ENCODE results near the gene DHX16. TPM values are rescaled to one million over a fixed set of nuclear protein-coding genes. Genes with fewer than 3 reads are reported as not detected.
"Not testable (repeated sequence)": the region's sequence is repeated elsewhere in the genome, so short reads cannot be mapped to it uniquely, and the experiment has no call there.

The DHX16 gene
- 10 to 100 TPM; 27.4 to 40.0 TPM for total RNA-seq

- Mint-ChIP-seq H3K27me3 (no peaks in the 10 kb centered on the region), H3K4me3 (peak within 1 kb of the TSS; percentile 91), H3K4me1 (peaks cover 16% of the 10 kb centered on the region), H3K36me3 (ENCODE audit: low read depth) (peaks cover 65% of the 10 kb centered on the region), H3K27ac (peak within 1 kb of the TSS; percentile 94), H3K9me3 (no peaks in the 10 kb centered on the region)
- ATAC-seq (replicated peaks) = peak; percentile 83
Measured at GRCh38 chr6:30672445-30673253, at the start of gene DHX16. Gene DHX16, minus strand, starts transcription at chr6:30673006. Its CDS starts 165 bp downstream, at chr6:30672841.

GRCh38 chr6:30722025-30722279 is 49.1 kb upstream of the DHX16 start:
- peaks cover 35% of the 10 kb centered on the region for H3K4me1 Mint-ChIP-seq
- H3K4me3 Mint-ChIP-seq = peak overlapping the region; percentile 99
- not testable (repeated sequence) for H3K27me3 Mint-ChIP-seq

DNA sequence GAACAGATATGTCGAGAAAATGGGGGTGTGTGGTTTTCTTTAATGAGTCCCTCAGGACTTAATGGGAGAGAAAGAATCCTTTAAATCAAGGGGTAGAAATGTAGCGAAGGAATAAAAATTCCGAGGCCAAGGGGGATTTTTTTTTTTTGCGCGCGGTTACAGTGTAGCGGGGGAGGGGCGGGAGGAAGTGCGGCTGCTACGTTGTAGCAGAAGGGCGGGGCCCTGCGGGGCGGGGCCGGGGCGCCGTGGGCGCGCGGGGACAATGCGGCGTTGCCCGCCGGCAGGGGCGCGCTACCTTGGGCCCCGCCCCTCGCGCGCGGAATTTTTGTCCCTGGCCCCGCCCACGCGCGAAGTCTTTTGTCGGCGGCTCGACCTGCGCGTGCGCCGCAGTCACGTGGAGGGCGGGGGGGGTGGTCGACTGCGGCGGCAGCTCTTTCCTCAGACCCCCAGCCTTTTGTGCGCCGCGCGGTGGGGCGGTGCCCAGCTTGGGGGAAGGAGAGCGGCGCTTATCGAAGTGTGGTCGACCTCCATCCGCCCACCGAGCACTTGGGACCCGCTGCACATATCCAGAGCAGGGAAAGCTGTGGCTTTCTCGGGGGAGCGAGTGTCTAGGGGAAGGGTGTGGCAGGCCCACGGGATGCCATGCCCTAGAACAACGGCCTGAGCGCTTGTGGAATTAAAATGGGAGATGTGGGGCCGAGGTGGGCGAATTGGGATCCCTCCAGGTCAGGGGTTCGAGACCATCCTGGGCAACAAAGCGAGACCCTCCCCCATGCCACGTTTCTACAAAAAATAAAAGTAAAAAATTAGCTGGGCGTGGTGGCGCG is 48.6 kb upstream of the DHX16 start:
- Mint-ChIP-seq H3K36me3 (ENCODE audit: low read depth) (peaks cover 82% of the 10 kb centered on the region), H3K4me1 (peaks cover 41% of the 10 kb centered on the region), H3K27me3 (no peaks in the 10 kb centered on the region), H3K4me3 (peak overlapping the region; percentile 99), H3K27ac (peak overlapping the region; percentile 96), H3K9me3 (no peaks in the 10 kb centered on the region)
- peak; percentile 30 for ATAC-seq (replicated peaks)

More at GRCh38 chr6:30722025-30722279, 49.1 kb upstream of the DHX16 start:
- H3K36me3 Mint-ChIP-seq (ENCODE audit: low read depth) = peaks cover 82% of the 10 kb centered on the region
- not testable (repeated sequence) for ATAC-seq (replicated peaks); H3K9me3 Mint-ChIP-seq
- peak overlapping the region; percentile 96 for H3K27ac Mint-ChIP-seq

DNA sequence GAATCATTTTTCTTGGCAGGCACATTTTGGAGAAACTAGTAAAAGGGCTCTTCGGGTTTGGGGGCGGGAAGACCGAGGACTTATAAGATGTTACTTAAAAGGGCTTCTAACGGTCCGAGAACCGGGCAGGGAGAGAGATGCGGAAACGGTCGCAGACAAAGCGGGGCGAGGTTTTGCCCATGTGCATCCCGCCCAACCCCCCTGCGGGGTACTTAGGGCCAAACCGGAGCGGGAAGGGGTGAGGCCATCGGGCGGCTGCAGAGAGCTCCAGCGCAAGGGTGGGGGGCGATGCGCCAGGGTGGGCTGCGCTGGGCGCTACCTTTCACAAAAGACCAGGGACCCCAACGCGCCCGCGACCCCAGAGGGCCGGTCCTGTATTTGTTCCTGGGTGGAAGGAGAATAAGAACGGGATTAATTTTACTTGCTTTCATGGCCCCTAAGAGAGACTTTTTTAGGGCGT is 48.0 kb upstream of the DHX16 start:
- no peak for ATAC-seq (replicated peaks)
- Mint-ChIP-seq H3K36me3 (ENCODE audit: low read depth) (peaks cover 82% of the 10 kb centered on the region), H3K27me3 (no peaks in the 10 kb centered on the region), H3K4me3 (peak overlapping the region; percentile 99), H3K9me3 (no peaks in the 10 kb centered on the region), H3K27ac (peak overlapping the region; percentile 96), H3K4me1 (peaks cover 47% of the 10 kb centered on the region)

DNA sequence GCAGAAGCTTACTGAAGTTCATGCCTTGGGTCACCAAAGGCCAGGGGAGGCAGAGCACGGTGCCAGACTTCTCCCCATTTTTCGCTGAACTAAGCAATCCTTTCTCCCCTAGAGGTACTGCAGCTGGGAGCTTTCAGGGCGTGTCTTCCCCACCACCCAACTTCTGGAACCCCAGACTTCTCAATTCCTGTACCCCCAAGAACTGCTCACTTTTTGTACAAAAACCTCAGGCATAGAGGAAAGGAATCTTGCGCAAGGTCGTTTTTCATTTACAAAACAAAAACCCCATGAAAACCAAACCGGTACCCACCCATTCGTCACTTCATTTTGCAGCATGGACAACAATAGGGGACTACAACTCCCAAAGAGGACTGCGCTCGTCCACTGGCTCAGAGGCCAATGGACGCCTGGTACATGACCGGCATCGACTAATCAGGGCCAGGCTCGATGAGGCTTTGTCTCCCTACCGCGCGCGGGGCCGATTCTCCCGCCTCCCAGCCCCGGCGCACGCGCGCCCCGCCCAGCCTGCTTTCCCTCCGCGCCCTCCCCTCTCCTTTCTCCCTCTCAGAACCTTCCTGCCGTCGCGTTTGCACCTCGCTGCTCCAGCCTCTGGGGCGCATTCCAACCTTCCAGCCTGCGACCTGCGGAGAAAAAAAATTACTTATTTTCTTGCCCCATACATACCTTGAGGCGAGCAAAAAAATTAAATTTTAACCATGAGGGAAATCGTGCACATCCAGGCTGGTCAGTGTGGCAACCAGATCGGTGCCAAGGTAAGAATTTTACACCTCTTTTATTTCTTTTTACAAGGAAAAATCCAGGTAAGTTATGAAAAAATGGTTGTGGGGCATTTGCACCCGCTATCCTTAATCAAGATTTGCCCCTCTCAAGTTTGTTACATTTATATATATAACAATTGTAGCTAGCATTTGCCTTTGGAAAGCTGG is 47.3 kb upstream of the DHX16 start, which contains the start of gene TUBB:
Gene TUBB, plus strand, starts transcription at position 562 of the 947 bp plus-strand sequence. Its CDS starts 155 bp downstream, at position 717.
- H3K36me3 Mint-ChIP-seq (ENCODE audit: low read depth) = peaks cover 82% of the 10 kb centered on the region
- peak within 1 kb of the TSS; percentile 99 for H3K4me3 Mint-ChIP-seq
- no peaks in the 10 kb centered on the region for H3K27me3 Mint-ChIP-seq
- no peaks in the 10 kb centered on the region for H3K9me3 Mint-ChIP-seq
- H3K27ac Mint-ChIP-seq = peak within 1 kb of the TSS; percentile 96
- H3K4me1 Mint-ChIP-seq = peaks cover 48% of the 10 kb centered on the region
- ATAC-seq (replicated peaks) = peak; percentile 67

- H3K36me3 Mint-ChIP-seq (ENCODE audit: low read depth) = peaks cover 82% of the 10 kb centered on the region
- no peaks in the 10 kb centered on the region for H3K27me3 Mint-ChIP-seq
- H3K4me3 Mint-ChIP-seq = peak overlapping the region; percentile 99
- H3K4me1 Mint-ChIP-seq = peaks cover 48% of the 10 kb centered on the region
- no peak for ATAC-seq (replicated peaks)
- peak overlapping the region; percentile 96 for H3K27ac Mint-ChIP-seq
- H3K9me3 Mint-ChIP-seq = no peaks in the 10 kb centered on the region
Measured at GRCh38 chr6:30719356-30719755, 46.5 kb upstream of the DHX16 start.

DNA sequence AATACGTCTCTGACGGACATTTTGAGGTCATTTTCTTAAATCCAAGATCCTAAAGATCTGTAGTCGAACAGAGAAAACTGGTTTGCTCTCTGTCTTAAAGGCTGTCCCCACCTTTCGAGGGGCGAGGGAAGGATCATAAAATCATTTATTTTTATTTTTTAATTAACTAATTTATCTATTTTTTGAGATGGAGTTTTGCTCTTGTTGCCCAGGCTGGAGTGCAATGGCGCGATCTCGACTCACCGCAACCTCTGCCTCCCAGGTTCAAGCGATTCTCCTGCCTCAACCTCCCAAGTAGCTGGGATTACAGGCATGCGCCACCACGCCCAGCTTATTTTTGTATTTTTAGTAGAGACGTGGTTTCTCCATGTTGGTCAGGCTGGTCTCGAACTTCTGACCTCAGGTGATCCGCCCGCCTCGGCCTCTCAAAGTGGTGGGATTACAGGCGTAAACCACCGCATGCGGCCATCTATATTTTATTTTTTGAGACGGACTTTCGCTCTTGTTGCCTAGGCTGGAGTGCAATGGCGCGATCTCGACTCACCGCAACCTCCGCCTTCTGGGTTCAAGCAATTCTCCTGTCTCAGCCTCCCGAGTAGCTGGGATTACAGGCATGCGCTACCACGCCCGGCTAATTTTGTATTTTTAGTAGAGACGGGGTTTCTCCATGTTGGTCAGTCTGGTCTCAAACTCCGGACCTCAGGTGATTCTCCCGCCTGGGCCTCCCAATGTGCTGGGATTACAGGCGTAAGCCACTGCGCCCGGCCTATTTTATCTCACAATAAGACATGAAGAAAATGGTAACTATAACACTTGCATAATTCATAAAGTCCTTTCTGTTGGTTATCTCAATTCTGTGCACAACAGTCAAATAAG is 45.3 kb upstream of the DHX16 start:
- not testable (repeated sequence) for ATAC-seq (replicated peaks); H3K9me3 Mint-ChIP-seq; H3K27me3 Mint-ChIP-seq
- H3K27ac Mint-ChIP-seq = peak overlapping the region; percentile 99
- H3K4me3 Mint-ChIP-seq = peak overlapping the region; percentile 99
- H3K4me1 Mint-ChIP-seq = peaks cover 36% of the 10 kb centered on the region
- peaks cover 82% of the 10 kb centered on the region for H3K36me3 Mint-ChIP-seq (ENCODE audit: low read depth)

DNA sequence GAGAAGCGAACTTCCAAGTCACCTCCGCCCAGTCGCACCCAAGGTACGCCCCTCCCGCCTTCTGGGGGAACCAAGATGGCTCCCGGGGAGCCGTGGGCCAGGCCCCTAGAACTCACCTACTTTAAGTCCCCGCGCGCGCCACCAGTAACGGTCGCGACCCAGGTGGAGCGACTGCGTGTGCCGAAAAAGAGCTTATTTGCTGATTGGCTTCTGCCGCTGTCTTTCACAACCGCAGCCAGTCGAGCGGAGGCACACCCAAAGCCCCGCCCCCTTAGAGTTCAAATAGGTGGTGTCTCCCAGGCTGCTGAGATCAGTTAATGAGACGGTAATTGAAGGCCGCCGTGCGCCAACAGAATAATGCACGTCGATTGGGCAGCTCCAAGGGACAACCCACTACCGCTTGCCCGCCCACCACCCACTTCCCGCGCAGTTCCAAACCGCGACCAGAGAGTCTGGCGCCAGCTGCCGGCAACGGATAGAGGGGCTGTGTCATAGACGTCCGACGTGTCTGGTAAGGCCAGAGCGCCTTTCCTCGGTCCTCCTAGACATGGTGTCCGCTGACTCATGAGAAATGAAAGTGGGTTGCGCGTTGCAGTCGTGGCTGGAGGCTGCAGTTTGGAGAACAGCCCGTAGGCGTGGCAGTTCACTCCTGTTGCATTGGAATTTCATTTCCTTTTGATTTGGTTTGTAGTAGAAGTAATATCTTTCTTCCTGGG is 44.5 kb upstream of the DHX16 start, which contains the start of gene MDC1:
Gene MDC1, minus strand, starts transcription at position 153 of the 716 bp plus-strand sequence. CDS start 2,106 bp downstream, outside the sequence.
- H3K27me3 Mint-ChIP-seq = no peaks in the 10 kb centered on the region
- ATAC-seq (replicated peaks) = peak; percentile 83
- H3K36me3 Mint-ChIP-seq (ENCODE audit: low read depth) = peaks cover 82% of the 10 kb centered on the region
- peak within 1 kb of the TSS; percentile 99 for H3K4me3 Mint-ChIP-seq
- H3K4me1 Mint-ChIP-seq = peaks cover 29% of the 10 kb centered on the region
- H3K27ac Mint-ChIP-seq = peak within 1 kb of the TSS; percentile 99
- no peaks in the 10 kb centered on the region for H3K9me3 Mint-ChIP-seq

DNA sequence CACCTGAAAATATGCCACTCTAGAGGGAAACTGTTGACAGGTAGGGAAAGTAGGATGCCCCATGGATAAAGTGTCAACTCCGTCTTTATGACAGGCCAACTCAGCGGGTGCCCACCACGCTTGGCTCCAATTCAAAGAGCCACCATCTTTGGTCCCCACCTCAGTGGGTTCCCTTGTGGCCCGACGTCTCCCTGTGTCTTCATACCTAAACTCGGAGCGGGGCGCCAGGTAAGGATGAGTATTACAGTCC is 44.0 kb upstream of the DHX16 start:
- H3K4me1 Mint-ChIP-seq = peaks cover 31% of the 10 kb centered on the region
- peak overlapping the region; percentile 99 for H3K4me3 Mint-ChIP-seq
- H3K27ac Mint-ChIP-seq = peak overlapping the region; percentile 99
- no peak for ATAC-seq (replicated peaks)
- H3K9me3 Mint-ChIP-seq = no peaks in the 10 kb centered on the region
- peaks cover 82% of the 10 kb centered on the region for H3K36me3 Mint-ChIP-seq (ENCODE audit: low read depth)
- no peaks in the 10 kb centered on the region for H3K27me3 Mint-ChIP-seq

DNA sequence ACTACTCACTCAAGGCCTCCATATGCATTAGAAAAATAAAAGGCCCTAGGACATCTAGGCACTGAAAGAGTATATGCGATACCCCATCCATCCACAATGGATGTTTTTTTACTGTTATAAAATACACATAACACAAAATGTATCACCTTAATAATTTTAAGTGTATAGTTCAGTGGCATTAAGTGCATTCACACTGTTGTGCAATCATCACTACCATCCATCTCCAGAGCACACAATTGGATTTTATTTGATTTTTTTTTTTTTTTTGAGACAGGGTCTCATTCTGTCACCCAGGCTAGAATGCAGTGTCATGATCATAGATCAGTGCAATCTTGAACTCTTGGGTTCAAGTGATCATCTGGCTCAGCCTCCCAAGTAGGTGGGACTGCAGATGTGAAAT is 41.5 kb upstream of the DHX16 start:
- H3K9me3 Mint-ChIP-seq = no peaks in the 10 kb centered on the region
- ATAC-seq (replicated peaks) = no peak
- H3K4me1 Mint-ChIP-seq = peaks cover 34% of the 10 kb centered on the region
- H3K27ac Mint-ChIP-seq = no peak overlapping the region
- H3K36me3 Mint-ChIP-seq (ENCODE audit: low read depth) = peaks cover 85% of the 10 kb centered on the region
- H3K27me3 Mint-ChIP-seq = no peaks in the 10 kb centered on the region
- H3K4me3 Mint-ChIP-seq = no peak overlapping the region

GRCh38 chr6:30712441-30712945 is 39.7 kb upstream of the DHX16 start:
- Mint-ChIP-seq H3K4me3 (no peak overlapping the region), H3K36me3 (ENCODE audit: low read depth) (peaks cover 97% of the 10 kb centered on the region)
- no peak for ATAC-seq (replicated peaks)

GRCh38 chr6:30711758-30712380 is 39.1 kb upstream of the DHX16 start:
- Mint-ChIP-seq H3K27me3 (no peaks in the 10 kb centered on the region), H3K4me3 (no peak overlapping the region), H3K36me3 (ENCODE audit: low read depth) (peaks cover 97% of the 10 kb centered on the region), H3K9me3 (no peaks in the 10 kb centered on the region), H3K27ac (no peak overlapping the region), H3K4me1 (peaks cover 26% of the 10 kb centered on the region)
- ATAC-seq (replicated peaks) = peak; percentile 56

More at GRCh38 chr6:30712441-30712945, 39.7 kb upstream of the DHX16 start:
- Mint-ChIP-seq H3K9me3 (no peaks in the 10 kb centered on the region), H3K27ac (peak overlapping the region; percentile 60), H3K27me3 (no peaks in the 10 kb centered on the region), H3K4me1 (peaks cover 31% of the 10 kb centered on the region)

Measured in activated T-helper 17 cell treated with anti-CD3 and anti-CD28 coated beads, Interleukin-2, amount 50 U/mL, for 72 hours (primary cell).